Measurements from ENCODE around the gene STK24. TPM values are rescaled to one million over a fixed set of nuclear protein-coding genes. Genes with fewer than 3 reads are reported as not detected.

The STK24 gene
- total RNA-seq, 1 experiment from 2014 or later = 51.2 TPM

GRCh38 chr13:98503175-98504028 lies 73.5 kb downstream of the STK24 start:
- BruUV-seq (replicated peaks) = no TSS peak
- CTCF ChIA-PET = no interaction called here

GRCh38 chr13:98500963-98501421 lies 75.9 kb downstream of the STK24 start:
- Mint-ChIP-seq H3K36me3 (ENCODE audit: insufficient read depth, unreplicated experiment) (no peaks in the 10 kb centered on the region), H3K27ac (ENCODE audit: unreplicated experiment) (no peak overlapping the region), H3K9me3 (ENCODE audit: low read depth, unreplicated experiment) (no peaks in the 10 kb centered on the region), H3K4me1 (ENCODE audit: low read depth, unreplicated experiment) (no peaks in the 10 kb centered on the region), H3K27me3 (ENCODE audit: unreplicated experiment) (no peaks in the 10 kb centered on the region), H3K4me3 (ENCODE audit: low read depth, unreplicated experiment) (no peak overlapping the region)
- intact Hi-C loops (cut with micrococcal nuclease; ENCODE audit: unreplicated experiment) = no loop called here
- BruUV-seq (replicated peaks) = no TSS peak
- CTCF ChIA-PET = no interaction called here
- no peak for DNase-seq
- TF ChIP-seq, protein P1, sequence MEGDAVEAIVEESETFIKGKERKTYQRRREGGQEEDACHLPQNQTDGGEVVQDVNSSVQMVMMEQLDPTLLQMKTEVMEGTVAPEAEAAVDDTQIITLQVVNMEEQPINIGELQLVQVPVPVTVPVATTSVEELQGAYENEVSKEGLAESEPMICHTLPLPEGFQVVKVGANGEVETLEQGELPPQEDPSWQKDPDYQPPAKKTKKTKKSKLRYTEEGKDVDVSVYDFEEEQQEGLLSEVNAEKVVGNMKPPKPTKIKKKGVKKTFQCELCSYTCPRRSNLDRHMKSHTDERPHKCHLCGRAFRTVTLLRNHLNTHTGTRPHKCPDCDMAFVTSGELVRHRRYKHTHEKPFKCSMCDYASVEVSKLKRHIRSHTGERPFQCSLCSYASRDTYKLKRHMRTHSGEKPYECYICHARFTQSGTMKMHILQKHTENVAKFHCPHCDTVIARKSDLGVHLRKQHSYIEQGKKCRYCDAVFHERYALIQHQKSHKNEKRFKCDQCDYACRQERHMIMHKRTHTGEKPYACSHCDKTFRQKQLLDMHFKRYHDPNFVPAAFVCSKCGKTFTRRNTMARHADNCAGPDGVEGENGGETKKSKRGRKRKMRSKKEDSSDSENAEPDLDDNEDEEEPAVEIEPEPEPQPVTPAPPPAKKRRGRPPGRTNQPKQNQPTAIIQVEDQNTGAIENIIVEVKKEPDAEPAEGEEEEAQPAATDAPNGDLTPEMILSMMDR (IDR thresholded peaks at IDR 0.05; ENCODE audit: unreplicated experiment) = no peak

More at GRCh38 chr13:98503175-98504028, 73.5 kb downstream of the STK24 start:
- Mint-ChIP-seq H3K27ac (ENCODE audit: unreplicated experiment) (no peak overlapping the region), H3K4me1 (ENCODE audit: low read depth, unreplicated experiment) (no peaks in the 10 kb centered on the region), H3K9me3 (ENCODE audit: low read depth, unreplicated experiment) (no peaks in the 10 kb centered on the region), H3K27me3 (ENCODE audit: unreplicated experiment) (no peaks in the 10 kb centered on the region), H3K36me3 (ENCODE audit: insufficient read depth, unreplicated experiment) (no peaks in the 10 kb centered on the region), H3K4me3 (ENCODE audit: low read depth, unreplicated experiment) (no peak overlapping the region)
- TF ChIP-seq, protein P1 (IDR thresholded peaks at IDR 0.05; ENCODE audit: unreplicated experiment) = no peak
- intact Hi-C loops (cut with micrococcal nuclease; ENCODE audit: unreplicated experiment) = no loop called here
- no peak for DNase-seq

- intact Hi-C loops (cut with micrococcal nuclease; ENCODE audit: unreplicated experiment) = no loop called here
- BruUV-seq (replicated peaks) = no TSS peak
- no peak for DNase-seq
- no peaks in the 10 kb centered on the region for H3K36me3 Mint-ChIP-seq (ENCODE audit: insufficient read depth, unreplicated experiment)
- TF ChIP-seq, protein P1 (IDR thresholded peaks at IDR 0.05; ENCODE audit: unreplicated experiment) = no peak
- H3K27me3 Mint-ChIP-seq (ENCODE audit: unreplicated experiment) = no peaks in the 10 kb centered on the region
- H3K9me3 Mint-ChIP-seq (ENCODE audit: low read depth, unreplicated experiment) = no peaks in the 10 kb centered on the region
- CTCF ChIA-PET = no interaction called here
- no peak overlapping the region for H3K4me3 Mint-ChIP-seq (ENCODE audit: low read depth, unreplicated experiment)
- H3K27ac Mint-ChIP-seq (ENCODE audit: unreplicated experiment) = no peak overlapping the region
- peaks cover 4% of the 10 kb centered on the region for H3K4me1 Mint-ChIP-seq (ENCODE audit: low read depth, unreplicated experiment)
These were observed 79.9 kb downstream of the STK24 start for GRCh38 chr13:98496966-98497365.

DNA sequence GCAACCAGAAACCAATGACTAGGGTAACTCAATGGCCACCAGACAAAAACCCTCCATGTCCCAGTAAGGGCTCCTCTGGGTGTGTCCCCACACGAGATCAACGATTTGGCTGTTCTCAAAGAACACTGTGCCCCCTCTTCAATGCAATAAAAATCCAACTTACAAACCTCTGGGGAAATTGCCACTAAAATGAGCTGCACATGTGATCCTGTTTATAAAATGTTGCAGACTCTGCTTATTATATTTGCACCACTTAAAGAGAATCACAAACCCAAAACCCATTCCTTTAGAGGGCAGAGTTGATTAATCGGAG lies 80.5 kb downstream of the STK24 start:
- H3K27ac Mint-ChIP-seq (ENCODE audit: unreplicated experiment) = no peak overlapping the region

More for the DNA sequence above, 80.5 kb downstream of the STK24 start:
- Mint-ChIP-seq H3K4me1 (ENCODE audit: low read depth, unreplicated experiment) (peaks cover 8% of the 10 kb centered on the region), H3K36me3 (ENCODE audit: insufficient read depth, unreplicated experiment) (no peaks in the 10 kb centered on the region), H3K4me3 (ENCODE audit: low read depth, unreplicated experiment) (no peak overlapping the region), H3K9me3 (ENCODE audit: low read depth, unreplicated experiment) (no peaks in the 10 kb centered on the region), H3K27me3 (ENCODE audit: unreplicated experiment) (no peaks in the 10 kb centered on the region)
- CTCF ChIA-PET = no interaction called here
- no TSS peak for BruUV-seq (replicated peaks)
- no peak for DNase-seq
- TF ChIP-seq, protein P1 (IDR thresholded peaks at IDR 0.05; ENCODE audit: unreplicated experiment) = no peak
- intact Hi-C loops (cut with micrococcal nuclease; ENCODE audit: unreplicated experiment) = no loop called here

Data from Calu3 (cell line).